GM19193 (cell line): ENCODE data around the gene NBAS.

Experiments
- POLR2A ChIP-seq: IDR thresholded peaks from 4 replicates; pipeline ENCODE4 v1.6.1; 2011; ENCODE audit not compliant: insufficient read depth, insufficient read length; ENCODE audit errors: extremely low read depth

The NBAS gene

GRCh38 chr2:15485949-15486348 lies 75.2 kb downstream of the NBAS start:
- no peak for TF ChIP-seq POLR2A

DNA sequence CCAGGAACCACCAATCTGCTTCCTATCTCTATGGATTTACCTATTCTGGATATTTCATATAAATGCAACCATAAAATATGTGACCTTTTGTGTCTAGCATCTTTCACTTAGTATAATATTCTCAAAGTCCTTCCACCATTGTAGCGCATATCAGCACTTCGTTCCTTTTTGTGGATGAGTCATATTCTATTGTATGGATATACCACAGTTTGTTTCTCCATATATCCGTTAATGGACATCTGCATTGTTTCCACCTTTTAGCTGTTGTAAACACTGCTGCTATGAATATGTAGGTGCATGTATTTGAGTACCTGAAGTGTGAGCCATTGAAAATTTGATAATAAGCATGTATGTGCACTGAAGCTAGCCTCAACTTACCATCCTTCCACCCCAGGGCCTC lies 80.1 kb downstream of the NBAS start:
- no peak for TF ChIP-seq POLR2A

DNA sequence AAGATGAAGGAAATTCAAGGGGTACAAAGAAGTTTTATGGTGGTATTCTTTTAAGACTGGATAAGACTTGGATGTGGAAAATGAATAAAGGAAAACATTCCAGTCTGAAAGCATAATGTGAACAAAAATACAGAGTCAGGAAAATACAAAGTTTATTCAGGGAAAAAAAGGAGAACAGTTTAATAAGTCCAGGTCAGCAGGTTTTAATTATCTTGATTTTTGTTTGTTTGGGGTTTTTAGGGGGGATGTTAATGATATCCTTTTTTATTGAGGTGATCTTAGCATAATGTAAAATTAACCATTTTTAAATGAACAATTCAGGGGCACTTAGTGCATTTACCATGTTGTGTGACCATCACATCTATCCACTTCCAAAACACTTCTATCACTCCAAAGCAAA lies 80.6 kb downstream of the NBAS start:
- no peak for TF ChIP-seq POLR2A

- TF ChIP-seq POLR2A, result no peak
Measured at GRCh38 chr2:15472876-15473275, 88.3 kb downstream of the NBAS start.

DNA sequence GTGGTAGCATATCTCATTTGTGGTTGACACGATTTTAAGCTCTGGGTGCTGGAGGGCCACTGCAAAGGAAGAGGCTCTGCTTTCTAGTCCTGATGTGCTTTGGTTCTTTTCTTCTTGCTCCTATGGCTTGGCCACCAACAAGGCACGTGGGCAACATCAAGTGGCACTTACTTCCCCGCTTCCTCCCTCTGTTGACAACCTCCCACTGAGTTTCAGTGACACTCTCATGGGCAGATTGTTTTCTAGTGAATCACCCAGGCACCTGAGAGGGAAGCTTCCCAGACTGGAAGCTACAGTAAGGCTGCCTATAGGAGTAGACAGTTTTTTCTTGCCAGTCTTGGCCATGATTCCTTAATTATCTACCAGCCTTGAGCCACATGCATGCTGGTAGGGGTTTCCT lies 89.0 kb downstream of the NBAS start:
- no peak for TF ChIP-seq POLR2A

DNA sequence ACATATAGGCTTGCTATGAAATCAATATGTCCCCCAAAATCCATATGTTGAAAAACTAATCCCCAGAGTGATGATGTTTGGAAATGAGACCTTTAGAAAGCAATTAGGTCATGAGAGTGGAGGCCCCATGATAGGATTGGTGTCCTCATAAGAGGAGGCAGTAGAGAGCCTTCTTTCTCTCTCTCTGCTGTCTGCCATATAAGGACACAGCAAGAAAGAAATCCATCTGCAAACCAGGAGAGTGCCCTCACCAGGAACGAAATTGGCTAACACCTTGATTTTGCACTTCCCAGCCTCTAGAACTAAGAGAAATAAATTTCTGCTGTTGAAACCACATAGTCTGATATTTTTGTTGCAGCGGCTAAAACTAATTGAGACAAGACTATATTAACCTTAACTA lies 89.5 kb downstream of the NBAS start:
- TF ChIP-seq POLR2A, result no peak

GRCh38 chr2:15460112-15460620 lies 101.0 kb downstream of the NBAS start:
- TF ChIP-seq POLR2A, result no peak

GRCh38 chr2:15458277-15458676 lies 102.9 kb downstream of the NBAS start:
- no peak for TF ChIP-seq POLR2A

- TF ChIP-seq POLR2A, result no peak
Measured at GRCh38 chr2:15457868-15458267, 103.3 kb downstream of the NBAS start.

GRCh38 chr2:15456352-15456751 lies 104.8 kb downstream of the NBAS start:
- TF ChIP-seq POLR2A, result no peak

DNA sequence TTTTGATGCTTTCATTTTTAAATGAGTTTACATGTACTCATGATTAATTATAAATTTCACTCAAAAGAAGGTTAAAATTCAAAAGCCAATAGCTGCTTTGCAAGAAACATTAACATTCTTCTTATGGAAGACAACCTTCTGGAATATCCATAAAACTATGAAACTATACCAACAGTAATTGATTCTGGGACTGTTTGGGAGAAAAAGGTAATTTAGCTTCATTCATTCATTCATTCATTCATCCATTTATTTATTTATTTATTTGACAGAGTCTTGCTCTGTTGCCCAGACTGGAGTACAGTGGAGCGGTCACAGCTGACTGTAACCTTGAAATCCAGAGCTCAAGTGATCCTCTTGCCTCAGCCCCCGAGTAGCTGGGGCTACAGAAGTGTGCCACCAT lies 110.3 kb downstream of the NBAS start:
- no peak for TF ChIP-seq POLR2A

GRCh38 chr2:15449556-15450236 lies 111.4 kb downstream of the NBAS start:
- TF ChIP-seq POLR2A, result no peak

DNA sequence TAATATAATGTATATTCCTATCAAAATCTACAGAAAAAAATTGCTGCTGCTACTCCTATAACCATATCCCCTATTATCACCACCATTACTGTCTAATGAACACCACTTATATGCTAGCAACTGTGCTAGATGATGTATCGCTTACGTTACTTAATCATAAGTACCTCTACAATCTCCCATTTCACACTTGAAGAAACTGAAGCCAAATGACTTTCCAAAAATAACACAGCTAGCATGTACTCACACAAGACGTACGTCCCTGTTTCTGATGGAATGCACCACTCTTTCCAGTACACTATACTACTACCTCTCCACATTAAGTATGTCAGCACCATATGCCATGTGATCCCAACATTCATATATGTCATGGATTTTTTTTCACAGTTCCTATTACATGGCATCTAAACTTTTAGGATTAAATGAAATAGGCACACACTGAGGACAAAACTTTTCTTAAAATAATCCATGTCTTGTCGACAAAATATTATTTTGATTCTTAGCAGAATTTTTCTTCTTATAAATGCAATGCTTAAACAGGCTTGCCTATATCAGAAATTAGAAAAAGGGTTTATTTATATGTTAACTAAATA lies 112.8 kb downstream of the NBAS start:
- no peak for TF ChIP-seq POLR2A

GRCh38 chr2:15447381-15447780 lies 113.8 kb downstream of the NBAS start:
- no peak for TF ChIP-seq POLR2A

DNA sequence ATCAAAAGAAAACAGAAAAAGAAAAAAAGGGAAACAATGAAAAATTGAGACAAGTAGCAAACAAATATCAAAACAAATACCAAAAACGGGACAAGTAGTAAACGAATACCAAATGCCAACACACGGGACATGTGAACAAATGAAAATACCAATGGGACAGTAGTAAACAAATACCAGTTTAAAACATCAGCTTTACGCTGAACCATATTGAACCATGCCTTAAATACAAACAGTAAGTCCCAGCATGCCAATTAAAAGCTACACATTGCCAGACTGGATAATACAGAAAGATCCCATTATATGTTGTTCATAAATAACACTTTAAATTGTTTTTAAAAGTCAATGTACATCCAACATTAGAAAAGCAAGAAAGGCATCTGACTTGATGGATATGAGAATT lies 114.2 kb downstream of the NBAS start:
- no peak for TF ChIP-seq POLR2A

DNA sequence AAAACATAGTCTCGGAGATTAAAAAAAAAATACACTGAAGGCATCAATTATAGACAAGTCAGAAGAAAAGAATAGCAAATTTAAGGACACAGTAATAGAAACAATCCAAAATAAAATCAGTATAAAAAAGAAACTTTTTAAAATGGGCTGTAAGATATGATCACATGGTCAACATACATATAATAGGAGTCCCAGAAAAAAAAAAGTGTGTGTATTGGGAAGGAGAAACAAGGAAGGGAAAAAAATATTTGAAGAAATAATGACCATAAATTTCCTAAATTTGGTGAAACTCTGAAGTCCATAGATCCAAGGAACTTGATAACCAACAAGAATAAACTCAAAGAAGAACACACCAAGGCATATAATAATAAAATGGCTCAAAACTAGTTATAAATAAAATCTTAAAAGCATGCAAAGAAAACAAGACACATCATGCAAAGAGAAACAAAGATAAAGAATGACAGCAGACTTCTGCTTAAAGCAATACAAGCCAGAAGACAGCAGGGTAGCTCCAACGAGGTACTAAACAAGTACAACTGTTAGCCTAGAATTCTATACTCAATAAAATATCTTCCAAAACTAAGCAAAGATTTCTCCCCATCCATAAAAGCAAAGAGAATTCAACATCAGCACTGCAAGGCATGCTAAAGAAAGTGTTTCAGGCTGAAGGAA lies 115.1 kb downstream of the NBAS start:
- no peak for TF ChIP-seq POLR2A
